Parathyroid adenoma (tissue), 2 donors: ENCODE data around the gene STAMBPL1.

Experiments
- H2AFZ ChIP-seq: fragments of 300-600 bp; sonication (generic); one replicate; pipeline ENCODE4 v1.7.0; 2017; ENCODE audit warnings: antibody characterized with exemption, mild to moderate bottlenecking
- H3K27ac ChIP-seq: fragments of 300-600 bp; sonication (generic); one replicate; pipeline ENCODE4 v1.7.0; 2017
- H3K27me3 ChIP-seq: fragments of 300-600 bp; sonication (generic); one replicate; pipeline ENCODE4 v1.7.0; 2017; ENCODE audit warnings: low read length; ENCODE audit not compliant: control insufficient read depth, insufficient read depth
- H3K36me3 ChIP-seq: fragments of 300-600 bp; sonication (generic); one replicate; pipeline ENCODE4 v1.7.0; 2017; ENCODE audit warnings: low read length; ENCODE audit not compliant: control insufficient read depth, insufficient read depth
- H3K4me1 ChIP-seq: fragments of 300-600 bp; sonication (generic); one replicate; pipeline ENCODE4 v1.7.0; 2017; ENCODE audit warnings: control low read depth
- H3K4me2 ChIP-seq: fragments of 300-600 bp; sonication (generic); one replicate; pipeline ENCODE4 v1.7.0; 2017; ENCODE audit warnings: low read length
- H3K4me3 ChIP-seq: fragments of 300-600 bp; sonication (generic); one replicate; pipeline ENCODE4 v1.7.0; 2017; ENCODE audit warnings: low read depth, low read length
- H3K79me2 ChIP-seq: fragments of 300-600 bp; sonication (generic); one replicate; pipeline ENCODE4 v1.7.0; 2017; ENCODE audit warnings: control low read depth
- H3K9ac ChIP-seq: fragments of 300-600 bp; sonication (generic); one replicate; pipeline ENCODE4 v1.7.0; 2017; ENCODE audit warnings: mild to moderate bottlenecking
- H3K9me3 ChIP-seq: fragments of 300-600 bp; sonication (generic); one replicate; pipeline ENCODE4 v1.7.0; 2017; ENCODE audit warnings: low read length; ENCODE audit not compliant: control insufficient read depth
- TF ChIP-seq, protein P1 (sequence below): fragments of 300-600 bp; sonication (generic); IDR thresholded peaks from one replicate; pipeline ENCODE4 v1.7.0; 2017; ENCODE audit warnings: antibody characterized with exemption, mild to moderate bottlenecking
- donor health status: primary hyperparathyroidism.

The STAMBPL1 gene

DNA sequence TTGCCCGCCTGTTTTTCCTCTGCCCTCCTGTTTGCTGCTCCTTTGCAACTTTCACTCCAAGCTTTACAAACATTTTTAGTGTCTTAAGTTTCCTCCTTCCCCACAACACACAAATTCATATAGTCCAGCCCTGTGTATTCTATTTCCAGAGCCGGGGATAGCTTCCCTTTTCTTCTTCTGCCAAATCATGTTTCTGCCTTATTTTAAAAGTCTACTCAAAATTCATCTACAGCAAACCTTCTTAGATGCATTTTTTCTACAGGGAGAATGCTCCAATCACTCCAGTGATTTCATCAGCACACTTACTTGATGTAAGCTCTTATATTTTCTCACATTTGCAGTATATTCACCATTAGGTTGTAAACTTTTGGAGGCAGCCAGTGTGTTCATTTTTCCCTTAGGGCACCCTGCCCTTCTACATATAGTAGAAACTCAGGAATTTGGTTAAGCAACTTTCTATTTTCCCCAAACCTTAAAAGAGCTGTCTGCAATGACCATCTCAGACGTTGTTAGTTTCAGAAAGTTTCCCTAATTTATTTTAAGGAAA is 84.9 kb downstream of the STAMBPL1 start:
- Histone ChIP-seq H3K4me2 (no peak overlapping the region), H3K9ac (no peak overlapping the region), H3K9me3 (no peaks in the 10 kb centered on the region), H3K79me2 (no peaks in the 10 kb centered on the region), H3K27ac (no peak overlapping the region), H2AFZ (no peak overlapping the region), H3K4me1 (no peaks in the 10 kb centered on the region), H3K36me3 (no peaks in the 10 kb centered on the region), H3K4me3 (no peak overlapping the region), H3K27me3 (no peaks in the 10 kb centered on the region)
- TF ChIP-seq, protein P1, sequence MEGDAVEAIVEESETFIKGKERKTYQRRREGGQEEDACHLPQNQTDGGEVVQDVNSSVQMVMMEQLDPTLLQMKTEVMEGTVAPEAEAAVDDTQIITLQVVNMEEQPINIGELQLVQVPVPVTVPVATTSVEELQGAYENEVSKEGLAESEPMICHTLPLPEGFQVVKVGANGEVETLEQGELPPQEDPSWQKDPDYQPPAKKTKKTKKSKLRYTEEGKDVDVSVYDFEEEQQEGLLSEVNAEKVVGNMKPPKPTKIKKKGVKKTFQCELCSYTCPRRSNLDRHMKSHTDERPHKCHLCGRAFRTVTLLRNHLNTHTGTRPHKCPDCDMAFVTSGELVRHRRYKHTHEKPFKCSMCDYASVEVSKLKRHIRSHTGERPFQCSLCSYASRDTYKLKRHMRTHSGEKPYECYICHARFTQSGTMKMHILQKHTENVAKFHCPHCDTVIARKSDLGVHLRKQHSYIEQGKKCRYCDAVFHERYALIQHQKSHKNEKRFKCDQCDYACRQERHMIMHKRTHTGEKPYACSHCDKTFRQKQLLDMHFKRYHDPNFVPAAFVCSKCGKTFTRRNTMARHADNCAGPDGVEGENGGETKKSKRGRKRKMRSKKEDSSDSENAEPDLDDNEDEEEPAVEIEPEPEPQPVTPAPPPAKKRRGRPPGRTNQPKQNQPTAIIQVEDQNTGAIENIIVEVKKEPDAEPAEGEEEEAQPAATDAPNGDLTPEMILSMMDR = no peak

- Histone ChIP-seq H2AFZ (no peak overlapping the region), H3K9ac (no peak overlapping the region), H3K27me3 (no peaks in the 10 kb centered on the region), H3K36me3 (no peaks in the 10 kb centered on the region), H3K4me3 (no peak overlapping the region), H3K4me2 (no peak overlapping the region), H3K9me3 (no peaks in the 10 kb centered on the region), H3K4me1 (no peaks in the 10 kb centered on the region), H3K79me2 (no peaks in the 10 kb centered on the region), H3K27ac (no peak overlapping the region)
- TF ChIP-seq, protein P1 = no peak
These were observed 86.8 kb downstream of the STAMBPL1 start for GRCh38 chr10:88966797-88967196.

DNA sequence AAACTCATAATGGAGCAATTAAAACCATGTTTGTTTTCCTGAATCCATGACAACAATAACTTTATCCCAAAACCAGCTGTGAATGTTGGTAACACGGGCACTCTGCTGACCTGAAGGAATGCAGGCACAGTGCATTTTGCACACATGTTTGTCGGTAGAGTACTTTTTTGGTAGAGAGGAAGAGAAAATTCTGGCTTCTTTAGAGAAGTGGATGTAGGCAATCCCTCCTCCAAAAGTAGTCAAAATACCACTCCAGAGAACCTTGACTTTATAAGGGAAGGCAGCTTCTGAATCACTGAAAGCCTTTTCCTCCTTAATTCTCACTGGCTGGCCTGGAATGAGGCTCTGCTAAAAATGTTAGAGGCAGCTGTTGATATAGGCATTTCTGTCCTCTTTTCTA is 88.3 kb downstream of the STAMBPL1 start:
- Histone ChIP-seq H2AFZ (no peak overlapping the region), H3K4me3 (no peak overlapping the region), H3K36me3 (no peaks in the 10 kb centered on the region), H3K79me2 (no peaks in the 10 kb centered on the region), H3K4me1 (no peaks in the 10 kb centered on the region), H3K9me3 (no peaks in the 10 kb centered on the region), H3K9ac (no peak overlapping the region), H3K27me3 (no peaks in the 10 kb centered on the region), H3K27ac (no peak overlapping the region), H3K4me2 (no peak overlapping the region)
- TF ChIP-seq, protein P1 = no peak

GRCh38 chr10:88971221-88972061 is 91.4 kb downstream of the STAMBPL1 start:
- no peaks in the 10 kb centered on the region for H3K9me3 ChIP-seq
- H3K36me3 ChIP-seq = no peaks in the 10 kb centered on the region
- no peaks in the 10 kb centered on the region for H3K79me2 ChIP-seq
- H3K9ac ChIP-seq = no peak overlapping the region
- no peaks in the 10 kb centered on the region for H3K4me1 ChIP-seq
- no peak overlapping the region for H3K4me2 ChIP-seq
- no peak overlapping the region for H3K27ac ChIP-seq
- no peak overlapping the region for H2AFZ ChIP-seq
- TF ChIP-seq, protein P1 = no peak
- no peaks in the 10 kb centered on the region for H3K27me3 ChIP-seq
- no peak overlapping the region for H3K4me3 ChIP-seq
